NCI-H460 (cell line): ENCODE measurements around the gene HIF3A. TPM values are rescaled to one million over a fixed set of nuclear protein-coding genes. Genes with fewer than 3 reads are reported as not detected.
"Not testable (repeated sequence)": the region's sequence is repeated elsewhere in the genome, so short reads cannot be mapped to it uniquely, and the experiment has no call there.

Experiments used
- DNase-seq: peaks from one replicate; pipeline ENCODE4 v3.0.0-alpha.2; 2016; ENCODE audit warnings: low read depth; ENCODE audit errors: extremely low read depth
- total RNA-seq: library from RNA; depleted of rRNA; stranded (reverse); fragments of >200 nt; shearing (Covaris generic); gene quantifications from 2 replicates; pipeline ENCODE4 v1.2.3, GENCODE V29; 2014

Gene HIF3A
- total RNA-seq, 1 experiment from 2014 or later = not detected

GRCh38 chr19:46353730-46354528 is 57.1 kb downstream of the HIF3A start:
- DNase-seq = no peak

GRCh38 chr19:46355234-46356148 is 58.6 kb downstream of the HIF3A start:
- no peak for DNase-seq

- no peak for DNase-seq
Measured at GRCh38 chr19:46356149-46357055, 59.6 kb downstream of the HIF3A start.

GRCh38 chr19:46357846-46358583 is 61.2 kb downstream of the HIF3A start:
- no peak for DNase-seq

GRCh38 chr19:46361915-46362314 is 65.1 kb downstream of the HIF3A start:
- DNase-seq = no peak

GRCh38 chr19:46364359-46364758 is 67.5 kb downstream of the HIF3A start:
- DNase-seq = no peak

- no peak for DNase-seq
Measured at GRCh38 chr19:46365561-46365960, 68.7 kb downstream of the HIF3A start.

- DNase-seq = no peak
Measured at GRCh38 chr19:46366620-46367292, 69.9 kb downstream of the HIF3A start.

- DNase-seq = no peak
Measured at GRCh38 chr19:46367426-46367825, 70.6 kb downstream of the HIF3A start.

GRCh38 chr19:46368116-46368515 is 71.3 kb downstream of the HIF3A start:
- DNase-seq = no peak

- no peak for DNase-seq
Measured at GRCh38 chr19:46369817-46370216, 73.0 kb downstream of the HIF3A start.

- DNase-seq = no peak
Measured at GRCh38 chr19:46371371-46371901, 74.6 kb downstream of the HIF3A start.

GRCh38 chr19:46372901-46373490 is 76.2 kb downstream of the HIF3A start:
- peak; percentile 26 for DNase-seq

GRCh38 chr19:46373491-46374359 is 76.9 kb downstream of the HIF3A start:
- DNase-seq = no peak

- no peak for DNase-seq
Measured at GRCh38 chr19:46374536-46375475, 78.0 kb downstream of the HIF3A start.

- not testable (repeated sequence) for DNase-seq
Measured at GRCh38 chr19:46375476-46376067, 78.7 kb downstream of the HIF3A start.
